NB4 (cell line): ENCODE results near the gene MFSD11.

Experiments used
- CTCF ChIP-seq: IDR thresholded peaks from one replicate; pipeline ENCODE4 v1.5.1; 2012; ENCODE audit warnings: low read depth, low read length
- MAX ChIP-seq: IDR thresholded peaks from 2 replicates; pipeline ENCODE4 v1.6.1; 2011; ENCODE audit warnings: low read depth, low read length
- MYC ChIP-seq: IDR thresholded peaks from 2 replicates; pipeline ENCODE4 v1.6.1; 2011; ENCODE audit warnings: low read depth, low read length
- POLR2A ChIP-seq: IDR thresholded peaks from 2 replicates; pipeline ENCODE4 v1.6.1; 2011; ENCODE audit warnings: mild to moderate bottlenecking; ENCODE audit not compliant: insufficient read length; ENCODE audit errors: extremely low read depth

GRCh38 chr17:76772842-76773525 lies 35.1 kb downstream of the MFSD11 start:
- TF ChIP-seq POLR2A (no peak), MAX (no peak), CTCF (no peak), MYC (no peak)
